Colonic mucosa (tissue), 4 donors: Measurements from ENCODE around the gene MX2. TPM values are rescaled to one million over a fixed set of nuclear protein-coding genes. Genes with fewer than 3 reads are reported as not detected.

Source experiments
- DNase-seq: peaks from one replicate; pipeline ENCODE4 v3.0.0-alpha.2; 2020
- H3K27ac ChIP-seq: fragments of 200-600 bp; one replicate; pipeline ENCODE4 v1.8.0; 2021
- H3K27me3 ChIP-seq: fragments of 200-600 bp; one replicate; pipeline ENCODE4 v1.8.0; 2021
- H3K36me3 ChIP-seq: fragments of 200-600 bp; one replicate; pipeline ENCODE4 v1.8.0; 2021
- H3K4me1 ChIP-seq: fragments of 200-600 bp; one replicate; pipeline ENCODE4 v1.8.0; 2021; ENCODE audit warnings: mild to moderate bottlenecking
- H3K4me3 ChIP-seq: fragments of 200-600 bp; one replicate; pipeline ENCODE4 v1.8.0; 2021
- H3K9ac ChIP-seq, 2 donors: one replicate each; pipeline ENCODE4 v1.7.0; 2013; ENCODE audit warnings: control low read depth in 2 of 2, low read depth in 2 of 2, low read length in 2 of 2
- H3K9me3 ChIP-seq: fragments of 200-600 bp; one replicate; pipeline ENCODE4 v1.8.0; 2021
- intact Hi-C: fragments of 100-400 bp; cut with DNase I; formaldehyde crosslinking; loops from one replicate; pipeline ENCODE4 v1.14.1; 2022
- total RNA-seq, 2 donors: library from RNA; stranded (reverse); fragmentation: NEBNext Ultra II Directional in 1 of 2; extraction: Animal tissue kit (Norgen Biotek cat#: 25700) in 1 of 2; gene quantifications; one replicate each; pipeline ENCODE4 v1.2.1, GENCODE V29; 2021
- TF ChIP-seq, protein P1 (sequence below): fragments of 200-600 bp; IDR thresholded peaks from one replicate; pipeline ENCODE4 v1.8.0; 2022; ENCODE audit warnings: antibody characterized with exemption, mild to moderate bottlenecking
- donor health status: healthy.
- donor health status: DM: no; HTN: no; CAD: no.
- donor health status: DM: no; HTN: no; CAD: no.

MX2 gene
- total RNA-seq, 2 donors from 2014 or later = 2.0 to 2.5 TPM

DNA sequence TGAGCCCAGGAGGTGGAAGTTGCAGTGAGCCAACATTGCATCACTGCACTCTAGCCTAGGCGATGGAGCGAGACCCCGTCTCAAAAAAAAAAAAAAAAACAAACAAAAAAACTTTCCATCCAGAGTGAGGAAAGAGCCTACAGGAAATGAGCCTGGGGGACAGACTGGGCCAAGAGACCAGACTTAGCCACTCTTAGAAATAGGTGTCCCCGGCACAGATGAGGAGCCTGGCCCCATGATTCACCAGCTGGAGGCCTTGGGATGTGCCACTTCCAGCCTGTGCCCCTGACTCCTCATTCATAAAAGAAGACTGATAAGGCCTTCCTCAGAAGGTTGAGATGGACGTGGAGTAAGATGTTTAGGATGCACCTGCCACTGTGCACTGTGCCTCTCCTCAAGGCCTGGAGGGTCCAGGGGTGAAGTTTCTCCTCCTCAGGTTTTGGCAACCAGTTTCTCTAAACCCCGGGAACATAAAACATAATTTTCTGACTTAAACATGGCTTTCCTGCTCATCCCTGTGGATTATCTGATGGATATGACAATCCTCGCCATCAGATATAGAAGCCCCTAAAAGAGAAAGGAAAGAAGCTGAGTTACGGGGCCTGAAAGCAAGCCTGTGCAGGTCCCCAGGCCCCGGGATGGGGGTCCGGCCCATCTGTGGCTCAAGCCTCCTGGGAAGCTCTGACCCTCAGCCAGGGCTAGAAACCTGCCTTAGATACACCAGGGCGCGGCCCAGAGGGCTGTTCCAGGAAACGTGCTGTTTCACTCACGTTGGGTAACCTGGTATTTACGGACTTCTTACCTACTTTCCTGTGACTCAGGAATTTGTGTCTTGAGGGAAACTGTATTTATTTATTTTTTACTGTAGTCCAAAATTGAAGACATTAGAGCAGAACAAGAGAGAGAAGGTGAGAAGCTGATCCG, 90.2 kb downstream of the MX2 start:
- H3K4me1 ChIP-seq = no peaks in the 10 kb centered on the region
- intact Hi-C loops = no loop called here
- TF ChIP-seq, protein P1, sequence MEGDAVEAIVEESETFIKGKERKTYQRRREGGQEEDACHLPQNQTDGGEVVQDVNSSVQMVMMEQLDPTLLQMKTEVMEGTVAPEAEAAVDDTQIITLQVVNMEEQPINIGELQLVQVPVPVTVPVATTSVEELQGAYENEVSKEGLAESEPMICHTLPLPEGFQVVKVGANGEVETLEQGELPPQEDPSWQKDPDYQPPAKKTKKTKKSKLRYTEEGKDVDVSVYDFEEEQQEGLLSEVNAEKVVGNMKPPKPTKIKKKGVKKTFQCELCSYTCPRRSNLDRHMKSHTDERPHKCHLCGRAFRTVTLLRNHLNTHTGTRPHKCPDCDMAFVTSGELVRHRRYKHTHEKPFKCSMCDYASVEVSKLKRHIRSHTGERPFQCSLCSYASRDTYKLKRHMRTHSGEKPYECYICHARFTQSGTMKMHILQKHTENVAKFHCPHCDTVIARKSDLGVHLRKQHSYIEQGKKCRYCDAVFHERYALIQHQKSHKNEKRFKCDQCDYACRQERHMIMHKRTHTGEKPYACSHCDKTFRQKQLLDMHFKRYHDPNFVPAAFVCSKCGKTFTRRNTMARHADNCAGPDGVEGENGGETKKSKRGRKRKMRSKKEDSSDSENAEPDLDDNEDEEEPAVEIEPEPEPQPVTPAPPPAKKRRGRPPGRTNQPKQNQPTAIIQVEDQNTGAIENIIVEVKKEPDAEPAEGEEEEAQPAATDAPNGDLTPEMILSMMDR = no peak
- no peaks in the 10 kb centered on the region for H3K9me3 ChIP-seq
- no peak overlapping the region for H3K9ac ChIP-seq
- no peak overlapping the region for H3K27ac ChIP-seq
- H3K4me3 ChIP-seq = no peak overlapping the region
- DNase-seq = peak; percentile 59
- no peaks in the 10 kb centered on the region for H3K36me3 ChIP-seq
- H3K27me3 ChIP-seq = no peaks in the 10 kb centered on the region

DNA sequence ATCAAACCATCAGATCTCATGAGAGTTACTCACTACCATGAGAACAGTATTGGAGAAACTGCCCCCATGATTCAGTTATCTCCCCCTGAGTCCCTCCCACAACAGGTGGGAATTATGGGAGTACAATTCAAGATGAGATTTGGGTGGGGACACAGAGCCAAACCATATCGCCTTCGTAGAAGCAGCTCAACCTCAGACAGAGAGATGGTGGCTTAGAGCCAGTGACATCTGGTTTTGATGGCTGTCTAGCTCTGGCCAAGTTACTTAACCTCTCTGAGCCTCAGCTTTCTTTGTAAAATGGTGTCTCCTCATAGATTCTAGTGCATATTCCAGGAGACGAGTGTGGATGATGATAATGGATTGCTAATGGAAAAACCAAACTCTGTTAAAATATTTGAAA, 91.4 kb downstream of the MX2 start:
- intact Hi-C loops = no loop called here
- H3K4me1 ChIP-seq = no peaks in the 10 kb centered on the region
- TF ChIP-seq, protein P1 = no peak
- H3K4me3 ChIP-seq = no peak overlapping the region
- no peak overlapping the region for H3K27ac ChIP-seq
- no peak for DNase-seq
- no peaks in the 10 kb centered on the region for H3K27me3 ChIP-seq
- no peaks in the 10 kb centered on the region for H3K36me3 ChIP-seq
- no peaks in the 10 kb centered on the region for H3K9me3 ChIP-seq
- H3K9ac ChIP-seq = no peak overlapping the region

DNA sequence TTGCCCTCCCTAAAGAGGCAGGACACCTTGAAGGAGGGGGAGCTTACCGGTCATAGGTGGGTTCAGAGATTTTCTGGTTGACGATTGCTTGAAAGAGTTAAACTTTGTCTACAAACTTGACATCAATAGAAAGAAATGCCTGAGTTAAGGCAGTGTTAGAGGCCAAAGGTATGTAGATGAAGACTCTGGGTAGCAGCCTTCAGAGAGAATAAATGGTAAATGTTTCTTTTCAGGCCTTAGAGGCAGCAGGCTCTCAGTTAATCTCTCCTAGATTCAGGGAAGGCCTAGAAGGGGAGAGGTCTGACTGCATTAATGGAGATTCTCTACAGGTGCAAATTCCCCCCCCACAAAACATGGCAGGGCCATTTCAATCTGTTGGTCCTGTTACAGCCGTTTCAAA, 91.9 kb downstream of the MX2 start:
- DNase-seq = no peak
- H3K36me3 ChIP-seq = no peaks in the 10 kb centered on the region
- intact Hi-C loops = no loop called here
- TF ChIP-seq, protein P1 = no peak
- H3K27ac ChIP-seq = no peak overlapping the region
- H3K9me3 ChIP-seq = no peaks in the 10 kb centered on the region
- H3K27me3 ChIP-seq = no peaks in the 10 kb centered on the region
- no peak overlapping the region for H3K9ac ChIP-seq
- H3K4me3 ChIP-seq = no peak overlapping the region
- H3K4me1 ChIP-seq = no peaks in the 10 kb centered on the region

DNA sequence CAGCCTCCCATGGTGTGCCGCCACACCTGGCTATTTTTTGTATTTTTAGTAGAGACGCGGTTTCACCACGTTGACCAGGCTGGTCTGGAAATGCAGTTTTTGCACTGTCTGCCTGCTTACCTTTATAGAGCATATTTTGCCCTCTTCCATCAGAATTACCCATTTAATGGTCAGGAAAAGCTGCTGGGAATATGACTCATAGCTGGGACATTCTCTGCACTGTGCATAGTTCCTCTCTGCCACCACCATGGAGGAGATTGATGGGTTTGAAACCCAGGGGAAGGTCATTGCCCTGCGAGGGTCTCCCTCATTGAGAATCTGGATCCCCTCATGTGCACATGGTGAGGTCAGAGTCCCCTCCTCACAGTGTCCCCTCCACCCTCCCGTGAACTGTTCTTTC, 96.3 kb downstream of the MX2 start:
- H3K27ac ChIP-seq = no peak overlapping the region
- H3K9ac ChIP-seq = no peak overlapping the region
- DNase-seq = no peak
- no peaks in the 10 kb centered on the region for H3K36me3 ChIP-seq
- H3K4me1 ChIP-seq = no peaks in the 10 kb centered on the region
- no peaks in the 10 kb centered on the region for H3K9me3 ChIP-seq
- H3K4me3 ChIP-seq = no peak overlapping the region
- intact Hi-C loops = no loop called here
- TF ChIP-seq, protein P1 = no peak
- H3K27me3 ChIP-seq = no peaks in the 10 kb centered on the region

DNA sequence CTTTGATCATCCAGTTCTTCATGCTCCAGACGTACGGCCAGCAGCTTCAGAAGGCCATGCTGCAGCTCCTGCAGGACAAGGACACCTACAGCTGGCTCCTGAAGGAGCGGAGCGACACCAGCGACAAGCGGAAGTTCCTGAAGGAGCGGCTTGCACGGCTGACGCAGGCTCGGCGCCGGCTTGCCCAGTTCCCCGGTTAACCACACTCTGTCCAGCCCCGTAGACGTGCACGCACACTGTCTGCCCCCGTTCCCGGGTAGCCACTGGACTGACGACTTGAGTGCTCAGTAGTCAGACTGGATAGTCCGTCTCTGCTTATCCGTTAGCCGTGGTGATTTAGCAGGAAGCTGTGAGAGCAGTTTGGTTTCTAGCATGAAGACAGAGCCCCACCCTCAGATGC, 96.7 kb downstream of the MX2 start:
- intact Hi-C loops = no loop called here
- no peak for DNase-seq
- Histone ChIP-seq H3K27ac (no peak overlapping the region), H3K27me3 (no peaks in the 10 kb centered on the region), H3K9me3 (no peaks in the 10 kb centered on the region), H3K9ac (no peak overlapping the region), H3K4me1 (no peaks in the 10 kb centered on the region), H3K4me3 (no peak overlapping the region), H3K36me3 (no peaks in the 10 kb centered on the region)
- TF ChIP-seq, protein P1 = no peak

Other genes with a start within 250 kb of the MX2 start
- gene BACE2, start 193.9 kb upstream of the MX2 start, total RNA-seq = 10 to 100 TPM; 69.5 to 80.2 TPM
- gene FAM3B, start 45.2 kb upstream of the MX2 start, total RNA-seq = under 1 TPM; 0.35 to 0.90 TPM
- gene MX1, start 64.2 kb downstream of the MX2 start, total RNA-seq = 10 to 100 TPM in 1 of 2 donors, 1 to 10 TPM in 1; 7.3 to 17.7 TPM
- 100 to 1,000 TPM; 261 to 408 TPM for gene TMPRSS2, start 146.1 kb downstream of the MX2 start, total RNA-seq